Neuronal stem cell (in vitro differentiated cells): ENCODE data around the gene FAM168B.

Source experiments
- DNase-seq: peaks from one replicate; pipeline ENCODE4 v3.0.0-alpha.2; 2013; ENCODE audit warnings: low spot score
- H2AFZ ChIP-seq: one replicate; pipeline ENCODE4 v1.6.1; 2013; ENCODE audit warnings: mild to moderate bottlenecking, low read length, inconsistent platforms
- H2AK5ac ChIP-seq: 2 replicates; pipeline ENCODE4 v1.6.1; 2013; ENCODE audit warnings: low read depth, mild to moderate bottlenecking, inconsistent platforms, low read length, moderate library complexity, mixed read lengths
- H2BK120ac ChIP-seq: 2 replicates; pipeline ENCODE4 v1.6.1; 2013; ENCODE audit warnings: low read depth, mild to moderate bottlenecking, inconsistent platforms, low read length, moderate library complexity, mixed read lengths
- H2BK12ac ChIP-seq: one replicate; pipeline ENCODE4 v1.6.1; 2013; ENCODE audit warnings: low read length, inconsistent platforms
- H2BK15ac ChIP-seq: 2 replicates; pipeline ENCODE4 v1.6.1; 2013; ENCODE audit warnings: mild to moderate bottlenecking, low read length, inconsistent platforms, mixed read lengths
- H2BK5ac ChIP-seq: one replicate; pipeline ENCODE4 v1.6.1; 2013; ENCODE audit warnings: inconsistent platforms, mild to moderate bottlenecking, low read length, moderate library complexity
- H3K14ac ChIP-seq: one replicate; pipeline ENCODE4 v1.6.1; 2013; ENCODE audit warnings: low read length, inconsistent platforms
- H3K18ac ChIP-seq: 2 replicates; pipeline ENCODE4 v1.6.1; 2013; ENCODE audit warnings: low read length, inconsistent platforms
- H3K23ac ChIP-seq: 2 replicates; pipeline ENCODE4 v1.6.1; 2013; ENCODE audit warnings: low read depth, mild to moderate bottlenecking, mixed read lengths, low read length, inconsistent platforms; ENCODE audit not compliant: poor library complexity
- H3K27ac ChIP-seq: replicated peaks from 3 replicates; pipeline ENCODE4 v1.5.1; 2013; ENCODE audit warnings: low read length, inconsistent platforms
- H3K27me3 ChIP-seq, 3 experiments: 2 replicates each; pipeline ENCODE4 v1.6.1; 2013; ENCODE audit warnings: low read length in 3 of 3, mild to moderate bottlenecking in 2 of 3, inconsistent platforms in 1 of 3, low read depth in 1 of 3, mixed read lengths in 1 of 3, moderate library complexity in 1 of 3; ENCODE audit not compliant: control insufficient read depth in 3 of 3, insufficient read depth in 3 of 3
- H3K36me3 ChIP-seq, 2 donors: replicated peaks in 1 of 2; 2 replicates each; pipeline ENCODE4 v1.6.1; 2013; ENCODE audit warnings: low read length in 2 of 2; ENCODE audit not compliant: control insufficient read depth in 2 of 2, insufficient read depth in 2 of 2
- H3K4ac ChIP-seq: 2 replicates; pipeline ENCODE4 v1.6.1; 2013; ENCODE audit warnings: inconsistent platforms, mild to moderate bottlenecking, low read length, moderate library complexity
- H3K4me1 ChIP-seq, 2 donors: 1 replicate in 1 of 2; 2 replicates in 1 of 2; pipeline ENCODE4 v1.6.1; 2013; ENCODE audit warnings: low read length in 2 of 2, low read depth in 1 of 2; ENCODE audit not compliant: control insufficient read depth in 2 of 2, insufficient read depth in 1 of 2
- H3K4me2 ChIP-seq: one replicate; pipeline ENCODE4 v1.6.1; 2013; ENCODE audit warnings: mild to moderate bottlenecking, low read length, inconsistent platforms; ENCODE audit not compliant: insufficient read depth, poor library complexity, severe bottlenecking
- H3K4me3 ChIP-seq, 2 donors: 2 replicates each; pipeline ENCODE4 v1.5.1; 2013; ENCODE audit warnings: low read length in 2 of 2, mild to moderate bottlenecking in 2 of 2, inconsistent platforms in 1 of 2, moderate library complexity in 1 of 2
- H3K79me1 ChIP-seq: one replicate; pipeline ENCODE4 v1.6.1; 2013; ENCODE audit warnings: low read depth, mild to moderate bottlenecking, inconsistent platforms, low read length, moderate library complexity
- H3K9ac ChIP-seq: one replicate; pipeline ENCODE4 v1.6.1; 2013; ENCODE audit warnings: mild to moderate bottlenecking, low read depth, low read length, inconsistent platforms; ENCODE audit not compliant: poor library complexity
- H3K9me3 ChIP-seq, 2 donors: replicated peaks in 1 of 2; 2 replicates each; pipeline versions ENCODE3 to v1.6.1; 2013; ENCODE audit warnings: low read length in 2 of 2, mild to moderate bottlenecking in 2 of 2, inconsistent platforms in 1 of 2, low read depth in 1 of 2, mixed read lengths in 1 of 2, moderate library complexity in 1 of 2; ENCODE audit not compliant: control insufficient read depth in 2 of 2, insufficient read depth in 1 of 2
- H4K8ac ChIP-seq: one replicate; pipeline ENCODE4 v1.6.1; 2013; ENCODE audit warnings: low read depth, mild to moderate bottlenecking, inconsistent platforms, low read length, moderate library complexity
- H4K91ac ChIP-seq: one replicate; pipeline ENCODE4 v1.6.1; 2013; ENCODE audit warnings: low read length, low read depth, mild to moderate bottlenecking, inconsistent platforms; ENCODE audit not compliant: poor library complexity
- WGBS, 2 donors: extraction: QIAGEN DNeasy Blood & Tissue Kit; methylation state at CpG; one replicate each; pipeline ENCODE4 v1.1.7; 2013; ENCODE audit warnings: missing lambda C conversion rate in 2 of 2, mixed read lengths in 1 of 2; ENCODE audit not compliant: insufficient read length in 2 of 2, insufficient replicate concordance in 1 of 2; ENCODE audit errors: extremely low coverage in 2 of 2; 5-methylcytosine and 5-hydroxymethylcytosine counted together

FAM168B gene

GRCh38 chr2:131046918-131047652, 46.2 kb downstream of the FAM168B start:
- Histone ChIP-seq H3K4ac (no peak overlapping the region), H2BK120ac (no peak overlapping the region), H2AK5ac (no peak overlapping the region), H3K9me3 (no peaks in the 10 kb centered on the region), H3K4me1 (no peaks in the 10 kb centered on the region), H3K36me3 (peaks cover 29 to 63% of the 10 kb centered on the region in 2 donors), H3K79me1 (no peaks in the 10 kb centered on the region), H3K14ac (no peak overlapping the region), H2BK5ac (no peak overlapping the region), H2BK15ac (no peak overlapping the region), H3K18ac (no peak overlapping the region), H4K91ac (no peak overlapping the region), H3K4me2 (no peak overlapping the region), H3K27ac (no peak overlapping the region), H3K23ac (no peak overlapping the region), H4K8ac (no peak overlapping the region), H2AFZ (no peak overlapping the region), H3K9ac (no peak overlapping the region), H2BK12ac (no peak overlapping the region), H3K4me3 (no peak overlapping the region), H3K27me3 (no peaks in the 10 kb centered on the region)
- no peak for DNase-seq
- no CpG with 5 or more reads among the region's 18 CpGs for WGBS, 2 donors

DNA sequence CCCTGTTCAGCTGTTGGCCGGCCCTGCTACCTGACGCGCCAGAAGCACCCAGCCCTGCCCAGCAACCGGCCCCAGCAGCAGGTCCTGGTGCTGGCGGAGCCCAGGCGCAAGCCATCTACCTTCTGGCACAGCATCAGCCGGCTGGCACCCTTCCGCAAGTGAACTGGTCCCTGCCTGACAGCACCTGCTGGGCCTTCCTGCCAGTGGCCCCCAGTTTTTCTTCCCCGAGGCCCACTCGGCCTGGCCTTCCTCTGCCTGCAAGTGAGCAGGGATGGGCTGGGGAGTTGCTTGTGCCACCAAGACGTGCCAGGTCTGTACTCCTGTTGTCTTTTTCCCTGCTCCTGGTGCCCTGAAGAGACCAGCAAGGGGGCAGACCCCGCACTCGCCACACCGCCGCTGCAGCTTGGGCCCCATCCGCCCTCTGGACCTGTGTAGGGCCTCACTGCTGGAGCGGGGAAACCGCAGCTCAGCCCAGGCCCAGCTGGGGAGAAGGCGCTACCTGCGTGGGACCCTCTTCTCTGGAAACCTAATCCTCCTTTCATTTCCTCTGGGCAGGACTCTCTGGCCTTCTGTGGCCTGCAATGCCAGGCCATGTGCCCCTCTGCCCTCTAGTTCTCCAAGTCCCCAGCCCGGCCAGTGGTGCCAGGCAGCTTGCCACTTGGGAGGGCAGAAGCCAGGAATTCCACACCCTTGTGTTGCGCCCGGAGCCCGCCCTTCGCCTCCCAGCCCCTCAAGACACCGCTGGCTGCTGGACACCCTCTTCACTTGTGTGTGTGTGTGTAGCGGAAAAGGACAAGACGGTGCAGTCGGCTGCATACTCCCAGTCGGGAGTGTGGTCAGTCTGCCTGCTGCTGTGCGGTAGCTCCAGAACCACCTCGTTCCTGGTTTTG, 47.0 kb downstream of the FAM168B start:
- Histone ChIP-seq H3K4me1 (no peaks in the 10 kb centered on the region), H4K8ac (peak overlapping the region; percentile 29), H3K4me3 (no peak overlapping the region), H2BK12ac (no peak overlapping the region), H4K91ac (no peak overlapping the region), H2AFZ (no peak overlapping the region), H2BK120ac (peak overlapping the region; percentile 48), H3K27me3 (no peaks in the 10 kb centered on the region), H3K79me1 (no peaks in the 10 kb centered on the region), H3K9ac (no peak overlapping the region), H2BK15ac (no peak overlapping the region), H3K18ac (no peak overlapping the region), H3K14ac (no peak overlapping the region), H3K9me3 (no peaks in the 10 kb centered on the region), H3K23ac (peak overlapping the region; percentile 17), H3K27ac (no peak overlapping the region), H2BK5ac (peak overlapping the region; percentile 57), H3K4me2 (no peak overlapping the region), H2AK5ac (no peak overlapping the region), H3K4ac (no peak overlapping the region), H3K36me3 (peaks cover 30 to 55% of the 10 kb centered on the region in 2 donors)
- no CpG with 5 or more reads among the region's 32 CpGs for WGBS, 2 donors
- no peak for DNase-seq

GRCh38 chr2:131045286-131046027, 47.8 kb downstream of the FAM168B start:
- no peak overlapping the region for H2AK5ac ChIP-seq
- H3K27me3 ChIP-seq, result no peaks in the 10 kb centered on the region
- H3K9ac ChIP-seq, result peak overlapping the region; percentile 51
- no peak overlapping the region for H3K27ac ChIP-seq
- no peak overlapping the region for H4K91ac ChIP-seq
- H3K4me3 ChIP-seq, result no peak overlapping the region
- H2AFZ ChIP-seq, result no peak overlapping the region
- H2BK12ac ChIP-seq, result no peak overlapping the region
- H3K4ac ChIP-seq, result no peak overlapping the region
- no peak for DNase-seq
- H2BK15ac ChIP-seq, result no peak overlapping the region
- H3K23ac ChIP-seq, result peak overlapping the region; percentile 23
- no peak overlapping the region for H3K4me2 ChIP-seq
- no peak overlapping the region for H3K14ac ChIP-seq
- WGBS, 2 donors, result no CpG with 5 or more reads among the region's 8 CpGs
- H2BK120ac ChIP-seq, result no peak overlapping the region
- no peak overlapping the region for H4K8ac ChIP-seq
- no peaks in the 10 kb centered on the region for H3K9me3 ChIP-seq
- H3K79me1 ChIP-seq, result no peaks in the 10 kb centered on the region
- H3K18ac ChIP-seq, result no peak overlapping the region
- no peaks in the 10 kb centered on the region for H3K4me1 ChIP-seq
- H3K36me3 ChIP-seq, result peaks cover 30 to 47% of the 10 kb centered on the region in 2 donors
- H2BK5ac ChIP-seq, result peak overlapping the region; percentile 57
